ENCODE data around the gene SFXN1. TPM values are rescaled to one million over a fixed set of nuclear protein-coding genes. Genes with fewer than 3 reads are reported as not detected.

The SFXN1 gene
- total RNA-seq, 1 donor from 2014 or later, result 19.9 TPM

DNA sequence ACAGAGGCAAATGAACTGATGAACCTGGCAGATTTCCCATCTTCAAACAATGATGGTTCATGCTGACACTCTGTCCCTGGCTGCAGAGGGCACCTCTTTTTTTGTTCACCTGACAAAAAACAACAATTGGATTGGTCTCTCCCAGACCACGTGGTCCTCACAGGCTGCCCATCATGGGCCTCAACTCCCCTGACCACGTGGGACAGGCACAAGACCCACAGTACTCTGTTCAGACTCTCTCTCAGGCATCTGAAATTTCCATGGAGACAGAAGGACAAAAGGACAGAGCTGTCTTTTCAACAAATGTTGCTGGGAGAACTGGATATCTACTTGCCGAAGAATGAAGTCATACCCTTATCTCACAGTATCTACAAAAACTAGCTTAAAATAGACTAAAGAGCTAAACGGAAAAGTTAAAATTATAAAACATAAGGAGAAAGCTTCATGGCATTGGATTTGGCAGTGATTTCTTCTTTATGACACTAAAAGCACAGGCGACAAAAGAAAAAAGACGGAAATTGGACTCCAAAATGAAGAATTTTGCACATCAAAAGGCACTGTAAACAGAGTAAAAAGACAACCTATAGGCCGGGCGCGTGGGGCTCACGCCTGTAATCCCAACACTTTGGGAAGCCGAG is 22.1 kb upstream of the SFXN1 start:
- Histone ChIP-seq H3K36me3 (no peaks in the 10 kb centered on the region), H3K27me3 (peaks cover 20% of the 10 kb centered on the region), H3K9me3 (no peaks in the 10 kb centered on the region), H3K27ac (no peak overlapping the region), H3K4me3 (no peak overlapping the region), H3K4me1 (no peaks in the 10 kb centered on the region)
- DNase-seq, result no peak
- TF ChIP-seq, protein P1, sequence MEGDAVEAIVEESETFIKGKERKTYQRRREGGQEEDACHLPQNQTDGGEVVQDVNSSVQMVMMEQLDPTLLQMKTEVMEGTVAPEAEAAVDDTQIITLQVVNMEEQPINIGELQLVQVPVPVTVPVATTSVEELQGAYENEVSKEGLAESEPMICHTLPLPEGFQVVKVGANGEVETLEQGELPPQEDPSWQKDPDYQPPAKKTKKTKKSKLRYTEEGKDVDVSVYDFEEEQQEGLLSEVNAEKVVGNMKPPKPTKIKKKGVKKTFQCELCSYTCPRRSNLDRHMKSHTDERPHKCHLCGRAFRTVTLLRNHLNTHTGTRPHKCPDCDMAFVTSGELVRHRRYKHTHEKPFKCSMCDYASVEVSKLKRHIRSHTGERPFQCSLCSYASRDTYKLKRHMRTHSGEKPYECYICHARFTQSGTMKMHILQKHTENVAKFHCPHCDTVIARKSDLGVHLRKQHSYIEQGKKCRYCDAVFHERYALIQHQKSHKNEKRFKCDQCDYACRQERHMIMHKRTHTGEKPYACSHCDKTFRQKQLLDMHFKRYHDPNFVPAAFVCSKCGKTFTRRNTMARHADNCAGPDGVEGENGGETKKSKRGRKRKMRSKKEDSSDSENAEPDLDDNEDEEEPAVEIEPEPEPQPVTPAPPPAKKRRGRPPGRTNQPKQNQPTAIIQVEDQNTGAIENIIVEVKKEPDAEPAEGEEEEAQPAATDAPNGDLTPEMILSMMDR (IDR thresholded peaks at IDR 0.05), result no peak
- no peak for ATAC-seq
- intact Hi-C loops (cut with DNase I), result no loop called here

DNA sequence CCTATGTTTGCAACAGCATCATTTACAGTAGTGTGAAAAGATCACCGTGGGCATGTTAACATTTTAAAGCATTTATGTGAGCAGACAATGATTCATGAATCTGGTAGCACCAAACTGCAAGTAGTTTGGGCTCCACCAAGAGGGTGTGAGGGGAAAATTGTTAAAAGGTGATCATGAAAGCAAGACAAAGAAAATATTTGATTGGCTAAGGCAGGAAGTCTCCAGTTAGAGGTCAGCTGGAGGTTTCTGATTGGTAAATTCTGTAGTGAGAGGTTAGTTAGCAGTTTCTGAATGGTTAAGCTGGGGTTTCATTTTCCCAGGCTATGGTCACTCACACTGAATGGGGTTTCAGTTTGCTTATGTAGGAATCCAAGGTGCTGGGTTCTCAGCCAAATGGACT is 20.9 kb upstream of the SFXN1 start:
- peaks cover 12% of the 10 kb centered on the region for H3K27me3 ChIP-seq
- intact Hi-C loops (cut with DNase I), result no loop called here
- DNase-seq, result no peak
- H3K4me1 ChIP-seq, result no peaks in the 10 kb centered on the region
- no peak overlapping the region for H3K27ac ChIP-seq
- no peak overlapping the region for H3K4me3 ChIP-seq
- H3K36me3 ChIP-seq, result no peaks in the 10 kb centered on the region
- H3K9me3 ChIP-seq, result no peaks in the 10 kb centered on the region
- TF ChIP-seq, protein P1 (IDR thresholded peaks at IDR 0.05), result no peak
- ATAC-seq, result no peak

DNA sequence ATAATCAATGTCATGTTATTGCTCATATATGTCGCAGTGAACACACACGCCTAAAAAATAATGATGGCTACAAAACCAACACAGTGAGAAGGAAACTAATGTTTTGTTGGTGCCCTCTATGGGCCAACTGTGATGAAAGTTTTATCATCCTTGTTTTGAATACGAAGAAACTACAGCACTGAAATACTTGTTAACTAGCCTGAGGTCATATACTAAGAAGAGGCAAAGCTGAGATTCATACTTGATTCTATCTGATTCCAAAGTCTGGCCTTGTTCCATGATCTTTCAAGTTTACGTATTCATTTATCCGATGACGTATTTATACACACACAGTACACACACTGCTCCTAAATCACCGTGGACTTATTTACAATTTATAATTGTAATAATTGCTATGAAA is 18.2 kb upstream of the SFXN1 start:
- TF ChIP-seq, protein P1 (IDR thresholded peaks at IDR 0.05), result peak; percentile 36
- Histone ChIP-seq H3K27ac (no peak overlapping the region), H3K9me3 (no peaks in the 10 kb centered on the region), H3K27me3 (peaks cover 5% of the 10 kb centered on the region), H3K36me3 (no peaks in the 10 kb centered on the region), H3K4me1 (peaks cover 4% of the 10 kb centered on the region), H3K4me3 (no peak overlapping the region)
- ATAC-seq, result no peak
- no peak for DNase-seq
- intact Hi-C loops (cut with DNase I), result no loop called here

DNA sequence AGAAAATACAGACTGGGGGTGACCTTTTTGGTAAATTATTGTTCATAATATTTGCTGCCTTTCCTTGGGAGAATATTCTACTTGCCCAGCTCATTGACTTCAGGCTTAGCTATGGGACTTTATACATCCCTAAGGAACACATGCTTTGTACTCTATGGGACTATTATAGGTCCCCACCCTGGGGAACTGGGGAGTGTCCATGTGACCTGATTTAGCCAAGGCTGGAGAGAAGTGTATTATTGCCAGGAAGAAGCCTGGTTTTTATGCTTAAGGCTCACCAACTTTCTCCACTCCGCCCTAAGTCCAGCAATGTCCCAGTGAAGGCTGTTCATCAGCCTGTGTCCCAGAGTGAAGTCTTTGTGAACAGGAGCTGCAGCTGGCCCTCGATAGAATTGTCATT is 17.8 kb upstream of the SFXN1 start:
- no peak for ATAC-seq
- Histone ChIP-seq H3K4me3 (no peak overlapping the region), H3K36me3 (no peaks in the 10 kb centered on the region), H3K27me3 (peaks cover 5% of the 10 kb centered on the region), H3K27ac (no peak overlapping the region), H3K4me1 (peaks cover 4% of the 10 kb centered on the region), H3K9me3 (no peaks in the 10 kb centered on the region)
- DNase-seq, result no peak
- intact Hi-C loops (cut with DNase I), result no loop called here
- TF ChIP-seq, protein P1 (IDR thresholded peaks at IDR 0.05), result no peak

DNA sequence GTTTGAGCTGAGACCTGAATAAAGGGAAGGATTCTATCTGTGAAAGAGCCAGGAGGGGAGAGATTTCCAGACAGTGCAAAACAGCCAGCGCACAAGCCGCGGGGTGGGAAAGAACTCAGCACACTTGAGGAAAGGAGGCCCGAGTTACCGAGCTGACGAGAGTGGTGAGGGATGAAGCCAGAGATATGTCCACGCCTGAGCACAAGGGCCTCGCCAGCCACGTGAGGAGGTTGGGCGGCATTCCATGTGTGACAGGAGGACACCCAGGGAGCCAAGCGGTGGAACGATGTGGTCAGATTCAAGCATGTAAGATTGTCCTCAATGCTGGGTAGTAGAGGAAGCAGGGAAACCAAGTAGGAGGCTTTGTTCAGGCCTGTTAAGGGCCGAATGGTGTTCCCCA is 17.0 kb upstream of the SFXN1 start:
- intact Hi-C loops (cut with DNase I), result no loop called here
- Histone ChIP-seq H3K36me3 (no peaks in the 10 kb centered on the region), H3K27me3 (peaks cover 5% of the 10 kb centered on the region), H3K9me3 (no peaks in the 10 kb centered on the region), H3K4me1 (peaks cover 4% of the 10 kb centered on the region), H3K4me3 (no peak overlapping the region), H3K27ac (no peak overlapping the region)
- ATAC-seq (no peak), DNase-seq (no peak)
- TF ChIP-seq, protein P1 (IDR thresholded peaks at IDR 0.05), result no peak

DNA sequence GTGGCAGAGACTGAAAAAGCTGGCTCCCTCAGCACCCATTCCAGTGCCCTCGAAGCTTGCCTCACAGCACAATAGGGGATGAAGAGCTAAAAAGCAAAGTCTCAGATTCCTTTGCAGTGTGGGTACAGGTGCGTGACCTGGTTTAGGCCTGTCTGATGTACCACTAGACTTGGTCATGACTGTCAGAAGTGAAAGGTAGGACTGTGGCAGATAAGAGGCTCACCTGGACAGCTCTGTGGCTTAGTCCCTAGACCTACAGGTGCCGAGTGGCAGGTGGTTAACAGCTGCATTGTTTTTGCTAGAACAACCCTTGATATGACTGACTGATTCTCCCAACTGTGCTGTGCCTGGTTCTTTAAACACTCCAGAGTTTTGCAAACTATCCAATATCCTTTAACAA is 14.7 kb upstream of the SFXN1 start:
- peaks cover 6% of the 10 kb centered on the region for H3K27me3 ChIP-seq
- no peaks in the 10 kb centered on the region for H3K36me3 ChIP-seq
- peaks cover 4% of the 10 kb centered on the region for H3K4me1 ChIP-seq
- no peak overlapping the region for H3K4me3 ChIP-seq
- H3K9me3 ChIP-seq, result no peaks in the 10 kb centered on the region
- DNase-seq (no peak), ATAC-seq (no peak)
- TF ChIP-seq, protein P1 (IDR thresholded peaks at IDR 0.05), result no peak
- no peak overlapping the region for H3K27ac ChIP-seq
- intact Hi-C loops (cut with DNase I), result no loop called here

Measured in upper lobe of right lung (tissue), 1 donor.